Upper lobe of left lung (tissue), 4 donors: Measurements from ENCODE around the gene TSACC.

ENCODE experiments used
- CTCF ChIP-seq, 6 experiments: fragments of 450-650 bp in 4 of 6; fragments of 200-600 bp in 2 of 6; sonication (generic) in 2 of 6; IDR thresholded peaks; one replicate each; pipeline ENCODE4 v1.5.1; 2016 to 2019; ENCODE audit warnings: antibody characterized with exemption in 6 of 6
- POLR2A ChIP-seq, 4 donors: fragments of 450-650 bp; IDR thresholded peaks; one replicate each; pipeline ENCODE4 v1.5.1; 2016 to 2017; ENCODE audit warnings: antibody characterized with exemption in 4 of 4, mild to moderate bottlenecking in 2 of 4

DNA sequence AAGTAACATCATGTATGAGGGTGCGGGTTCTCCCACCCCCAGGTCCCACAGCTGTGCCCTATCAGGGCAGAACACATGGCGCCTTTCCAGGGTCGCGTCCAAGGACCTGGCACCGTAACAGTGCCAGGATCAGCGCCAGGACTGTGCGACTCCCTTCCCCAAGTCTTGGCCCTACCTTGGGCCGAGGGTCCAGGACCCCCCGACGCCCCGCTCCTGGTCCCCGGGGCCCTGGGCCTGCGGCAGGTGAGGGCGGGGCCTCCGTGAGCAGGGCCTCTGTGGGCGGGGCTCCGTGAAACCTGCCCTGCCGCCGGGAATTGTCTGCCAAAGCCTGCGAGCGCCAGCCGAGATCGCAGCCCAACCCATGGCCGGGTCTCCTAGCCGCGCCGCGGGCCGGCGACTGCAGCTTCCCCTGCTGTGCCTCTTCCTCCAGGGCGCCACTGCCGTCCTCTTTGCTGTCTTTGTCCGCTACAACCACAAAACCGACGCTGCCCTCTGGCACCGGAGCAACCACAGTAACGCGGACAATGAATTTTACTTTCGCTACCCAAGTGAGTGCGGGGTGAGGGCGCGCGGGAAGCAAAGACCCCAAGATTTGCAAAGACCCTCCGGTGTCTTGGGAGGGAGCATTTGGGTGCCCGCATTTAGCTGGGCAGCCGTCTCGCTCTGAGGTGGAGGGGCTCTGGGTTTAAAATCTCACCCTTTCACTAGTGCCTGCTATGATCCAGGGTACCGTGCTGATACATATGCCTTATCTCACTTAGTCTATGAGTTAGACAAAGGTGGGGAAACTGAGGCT lies 30.8 kb downstream of the TSACC start, which contains the start of gene RHBG:
- no peak for TF ChIP-seq CTCF (IDR thresholded peaks at IDR 0.05)
- no peak for TF ChIP-seq POLR2A (IDR thresholded peaks at IDR 0.05)
